DND-41 (cell line): Measurements from ENCODE around the gene GATAD2B.
A peak's percentile ranks its signal among the peaks of the same experiment; 100 is the strongest.

ENCODE experiments used
- ATAC-seq: fragments of 200-7000 bp; cut with Tn5 transposase; 3 replicates; pipeline ENCODE4 v1.9.1; 2021; ENCODE audit warnings: low read depth; ENCODE audit not compliant: insufficient read depth
- DNase-seq: peaks from one replicate; pipeline ENCODE4 v3.0.0-alpha.2; 2020
- H2AFZ ChIP-seq: 2 replicates; pipeline ENCODE4 v1.6.0; 2012; ENCODE audit warnings: low read depth, low read length
- H3K27ac ChIP-seq: 2 replicates; pipeline ENCODE4 v1.5.1; 2012; ENCODE audit warnings: low read length, inconsistent platforms
- H3K27me3 ChIP-seq: fragments of 200-600 bp; sonication (generic); 2 replicates; pipeline ENCODE4 v1.6.0; 2012; ENCODE audit warnings: low read length, mild to moderate bottlenecking, inconsistent platforms; ENCODE audit not compliant: insufficient read depth, poor library complexity
- H3K36me3 ChIP-seq: 2 replicates; pipeline ENCODE4 v1.5.1; 2012; ENCODE audit warnings: low read length, inconsistent platforms; ENCODE audit not compliant: insufficient read depth
- H3K4me1 ChIP-seq: 2 replicates; pipeline ENCODE4 v1.5.1; 2012; ENCODE audit warnings: mild to moderate bottlenecking, low read length; ENCODE audit not compliant: insufficient read depth
- H3K4me2 ChIP-seq: 2 replicates; pipeline ENCODE4 v1.6.0; 2012; ENCODE audit warnings: mild to moderate bottlenecking, moderate library complexity, low read length, inconsistent platforms; ENCODE audit not compliant: insufficient read depth
- H3K4me3 ChIP-seq, 2 experiments: fragments of 200-600 bp in 1 of 2; shearing (Covaris generic) in 1 of 2; 2 replicates each; pipeline ENCODE4 v1.5.1; 2012 to 2016; ENCODE audit warnings: inconsistent platforms in 2 of 2, low read length in 2 of 2, mild to moderate bottlenecking in 2 of 2, low read depth in 1 of 2, moderate library complexity in 1 of 2
- H3K79me2 ChIP-seq: 2 replicates; pipeline ENCODE4 v1.6.0; 2012; ENCODE audit warnings: low read length, inconsistent platforms; ENCODE audit not compliant: insufficient read depth
- H3K9ac ChIP-seq: 2 replicates; pipeline ENCODE4 v1.6.0; 2012; ENCODE audit warnings: low read depth, mild to moderate bottlenecking, inconsistent platforms, low read length, moderate library complexity
- H3K9me3 ChIP-seq: 2 replicates; pipeline ENCODE4 v1.5.1; 2012; ENCODE audit warnings: low read length, moderate library complexity, mild to moderate bottlenecking, inconsistent platforms; ENCODE audit not compliant: insufficient read depth, severe bottlenecking
- H4K20me1 ChIP-seq: 2 replicates; pipeline ENCODE4 v1.6.0; 2012; ENCODE audit warnings: low read length; ENCODE audit not compliant: insufficient read depth
- CTCF ChIP-seq: IDR thresholded peaks from 2 replicates; pipeline ENCODE4 v1.5.1; 2012; ENCODE audit warnings: borderline replicate concordance, low read length, moderate library complexity, mild to moderate bottlenecking; ENCODE audit not compliant: poor library complexity, severe bottlenecking; ENCODE audit errors: extremely low read depth
- EZH2 ChIP-seq: IDR thresholded peaks from 3 replicates; pipeline ENCODE4 v1.6.1; 2012; ENCODE audit warnings: borderline replicate concordance, low read depth, mild to moderate bottlenecking, moderate library complexity, low read length, inconsistent platforms; ENCODE audit not compliant: severe bottlenecking

Gene GATAD2B

DNA sequence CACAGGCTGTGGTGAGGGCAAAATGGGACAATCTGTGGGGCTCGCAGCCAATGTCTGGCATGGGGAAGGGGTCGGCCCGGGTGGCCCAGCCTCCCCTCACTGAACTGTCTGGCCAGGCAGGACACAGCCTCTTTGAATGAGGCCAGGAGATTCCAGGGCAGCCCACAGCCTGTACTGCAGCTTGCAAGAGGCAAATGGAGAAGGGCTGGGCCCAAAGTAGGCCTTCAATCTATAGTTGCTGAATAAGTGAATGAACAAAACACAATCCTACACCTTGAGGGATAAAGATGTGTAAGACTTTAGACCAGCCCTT lies 124.3 kb downstream of the GATAD2B start:
- no peak overlapping the region for H2AFZ ChIP-seq
- H3K4me2 ChIP-seq = no peak overlapping the region
- no peak overlapping the region for H3K4me3 ChIP-seq
- H3K79me2 ChIP-seq = no peaks in the 10 kb centered on the region
- ATAC-seq (no peak), DNase-seq (no peak)
- H3K9me3 ChIP-seq = no peaks in the 10 kb centered on the region
- TF ChIP-seq CTCF (no peak), EZH2 (no peak)
- no peaks in the 10 kb centered on the region for H3K27me3 ChIP-seq
- no peaks in the 10 kb centered on the region; the same call in 1 of the 2 replicates for H4K20me1 ChIP-seq
- H3K4me1 ChIP-seq = no peaks in the 10 kb centered on the region
- no peaks in the 10 kb centered on the region; the same call in 1 of the 2 replicates for H3K36me3 ChIP-seq
- H3K9ac ChIP-seq = no peak overlapping the region
- H3K27ac ChIP-seq = no peak overlapping the region

DNA sequence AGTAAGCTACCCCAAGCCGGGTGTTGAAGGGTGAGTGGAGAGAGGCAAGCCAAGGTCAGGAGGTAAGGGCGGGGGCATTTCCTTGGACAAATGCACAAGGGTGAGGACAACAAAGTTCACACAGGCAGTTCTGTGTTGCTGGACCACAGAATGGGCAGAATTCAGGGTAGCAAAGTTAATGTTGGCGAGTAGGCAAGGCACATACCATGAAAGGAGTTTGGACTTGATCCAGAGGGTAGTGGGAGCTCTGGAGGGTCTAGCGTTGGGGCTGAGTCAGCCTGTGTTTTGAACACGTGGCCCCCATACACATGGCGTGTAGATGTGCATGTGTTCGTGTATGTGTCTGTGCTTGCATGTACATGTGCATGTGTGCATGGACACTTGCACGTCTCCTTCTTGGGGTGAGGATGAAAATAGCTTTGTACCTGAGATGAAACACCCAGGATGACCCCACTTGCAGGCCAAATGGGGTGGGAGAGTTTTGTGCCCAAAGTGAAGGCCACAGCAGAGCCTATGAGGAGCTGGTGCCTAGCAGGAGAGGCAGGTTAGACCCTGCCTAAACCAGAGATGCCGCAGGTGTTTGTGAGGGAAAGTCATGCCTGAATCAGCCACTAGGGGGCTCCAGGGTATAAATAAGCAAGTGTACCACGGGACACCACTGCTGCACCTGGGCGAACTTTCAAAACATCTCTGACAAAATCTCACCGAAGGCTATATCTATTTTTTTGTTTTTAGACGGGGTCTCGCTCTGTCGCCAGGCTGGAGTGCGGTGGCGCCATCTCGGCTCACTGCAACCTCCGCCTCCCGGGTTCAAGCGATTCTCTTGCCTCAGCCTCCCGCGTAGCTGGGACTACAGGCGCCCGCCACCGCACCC lies 125.7 kb downstream of the GATAD2B start:
- Histone ChIP-seq H3K4me1 (no peaks in the 10 kb centered on the region), H3K27ac (no peak overlapping the region), H4K20me1 (no peaks in the 10 kb centered on the region; the same call in 1 of the 2 replicates), H3K27me3 (no peaks in the 10 kb centered on the region), H2AFZ (no peak overlapping the region), H3K36me3 (no peaks in the 10 kb centered on the region; the same call in 1 of the 2 replicates), H3K4me3 (no peak overlapping the region), H3K9ac (no peak overlapping the region), H3K79me2 (no peaks in the 10 kb centered on the region), H3K4me2 (no peak overlapping the region), H3K9me3 (no peaks in the 10 kb centered on the region)
- TF ChIP-seq EZH2 (no peak), CTCF (peak; percentile 90)
- DNase-seq (peak; percentile 82), ATAC-seq (peak; percentile 85)

DNA sequence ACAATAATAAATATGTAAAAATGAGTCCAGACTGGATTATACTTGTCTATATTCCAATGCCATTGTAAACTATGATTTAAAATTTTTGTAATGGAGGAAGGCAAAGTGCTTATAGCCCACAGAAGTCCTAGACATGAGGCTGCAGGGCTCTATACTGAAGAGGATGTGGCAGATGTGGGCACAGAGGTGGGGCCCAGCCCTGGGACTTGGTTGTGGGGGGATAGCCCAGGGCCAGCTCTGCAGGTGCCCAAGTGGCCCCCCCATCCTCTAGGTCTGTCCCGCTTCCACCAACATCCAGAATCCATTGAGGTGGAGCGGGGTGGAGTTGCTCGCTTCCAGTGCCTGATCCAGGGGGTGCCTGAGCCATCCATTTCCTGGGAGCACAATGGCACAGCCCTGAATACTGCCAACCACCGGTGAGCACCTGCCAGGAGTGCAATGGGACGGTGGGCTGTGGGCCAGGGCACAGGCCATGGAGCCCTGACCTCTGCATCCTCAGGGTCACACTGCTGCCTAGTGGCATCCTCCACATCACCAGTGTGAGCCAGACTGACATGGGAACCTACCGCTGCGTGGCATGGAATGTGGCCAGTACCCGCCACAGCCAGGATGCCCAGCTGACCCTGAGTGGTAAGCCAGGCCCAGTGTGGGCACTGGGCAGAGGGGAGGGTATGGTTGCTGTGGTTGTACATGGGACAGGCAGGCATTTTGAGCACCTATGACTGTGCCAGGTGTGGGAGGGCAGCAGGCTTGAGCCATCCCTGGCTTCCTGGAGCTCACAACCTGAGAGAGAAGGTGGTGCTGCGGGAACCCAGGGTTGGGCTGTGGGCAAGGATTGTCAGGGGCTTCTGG lies 126.6 kb downstream of the GATAD2B start:
- Histone ChIP-seq H4K20me1 (no peaks in the 10 kb centered on the region; the same call in 1 of the 2 replicates), H3K27me3 (no peaks in the 10 kb centered on the region), H3K4me1 (no peaks in the 10 kb centered on the region; the same call in 1 of the 2 replicates), H2AFZ (no peak overlapping the region), H3K4me3 (no peak overlapping the region), H3K36me3 (no peaks in the 10 kb centered on the region; the same call in 1 of the 2 replicates), H3K9me3 (no peaks in the 10 kb centered on the region), H3K27ac (no peak overlapping the region), H3K4me2 (no peak overlapping the region), H3K9ac (no peak overlapping the region), H3K79me2 (no peaks in the 10 kb centered on the region)
- 0 out of 3 replicates have a peak, but pooled peaks have one; percentile 32 for ATAC-seq
- no peak for DNase-seq
- TF ChIP-seq EZH2 (no peak), CTCF (no peak)
